ENCODE results near the gene LRP1B. TPM values are rescaled to one million over a fixed set of nuclear protein-coding genes. Genes with fewer than 3 reads are reported as not detected.

Gene LRP1B
- total and polyA plus RNA-seq, 2 donors (not counting 1 experiment from before 2014, with no cell fraction given) = not detected

GRCh38 chr2:140349695-140350094 is 1781.1 kb downstream of the LRP1B start:
- Histone ChIP-seq H3K27me3 (replicated peaks in 1 of 4; ENCODE audit: control extremely low read depth in 1 of 4, control insufficient read depth in 3 of 4, insufficient read depth in 4 of 4, low read length in 3 of 4) (no peaks in the 10 kb centered on the region), H3K36me3 (replicated peaks in 1 of 2; ENCODE audit: control extremely low read depth in 1 of 2, control insufficient read depth in 1 of 2, extremely low read depth in 1 of 2, insufficient read depth in 2 of 2, low read length in 1 of 2) (no peaks in the 10 kb centered on the region), H3K4me3 (ENCODE audit: control extremely low read depth in 1 of 5, extremely low read depth in 1 of 5, insufficient read depth in 1 of 5, low read depth in 2 of 5, low read length in 4 of 5) (no peak overlapping the region), H3K27ac (ENCODE audit: low read length in 2 of 2) (no peak overlapping the region), H3K9me3 (ENCODE audit: control extremely low read depth in 1 of 3, control insufficient read depth in 2 of 3, insufficient read depth in 1 of 3, low read length in 2 of 3) (no peaks in the 10 kb centered on the region), H3K4me1 (ENCODE audit: control insufficient read depth in 2 of 2, insufficient read depth in 2 of 2, low read length in 2 of 2) (no peaks in the 10 kb centered on the region), H4K20me1 (ENCODE audit: control insufficient read depth, insufficient read depth, low read length, poor library complexity, severe bottlenecking) (no peaks in the 10 kb centered on the region), H2AFZ (ENCODE audit: insufficient read depth, low read depth, low read length, poor library complexity, severe bottlenecking) (no peak overlapping the region), H3K4me2 (replicated peaks; ENCODE audit: low read depth, low read length, poor library complexity, severe bottlenecking) (no peak overlapping the region), H3K9ac (ENCODE audit: low read length) (no peak overlapping the region), H3K79me2 (ENCODE audit: control insufficient read depth, insufficient read depth, low read length) (no peaks in the 10 kb centered on the region)
- ChIA-PET CTCF (no interaction called here), POLR2A (no interaction called here)
- intact Hi-C loops (cut with micrococcal nuclease) = no loop called here
- no CpG with 5 or more reads among the region's 3 CpGs for WGBS (ENCODE audit: insufficient coverage)
- Mint-ChIP-seq H3K27me3 (no peaks in the 10 kb centered on the region), H3K27ac (no peak overlapping the region), H3K4me1 (no peaks in the 10 kb centered on the region), H3K9me3 (ENCODE audit: insufficient read depth) (no peaks in the 10 kb centered on the region), H3K4me3 (no peak overlapping the region)
- TF ChIP-seq CTCF (IDR thresholded peaks at IDR 0.05) = no peak
- no peak for TF ChIP-seq EZH2 (IDR thresholded peaks at IDR 0.05; ENCODE audit: borderline replicate concordance, insufficient read depth, low read depth, low read length, poor library complexity, severe bottlenecking)
- DNase-seq = no peak
- ATAC-seq (ENCODE audit: low read depth) = no peak

- ChIA-PET CTCF (no interaction called here), POLR2A (no interaction called here)
- no peaks in the 10 kb centered on the region for H3K27me3 Mint-ChIP-seq
- H3K4me3 Mint-ChIP-seq = no peak overlapping the region
- H3K27ac ChIP-seq (ENCODE audit: low read length in 2 of 2) = no peak overlapping the region
- no peak overlapping the region for H2AFZ ChIP-seq (ENCODE audit: insufficient read depth, low read depth, low read length, poor library complexity, severe bottlenecking)
- H3K79me2 ChIP-seq (ENCODE audit: control insufficient read depth, insufficient read depth, low read length) = no peaks in the 10 kb centered on the region
- H3K9me3 ChIP-seq (ENCODE audit: control extremely low read depth in 1 of 3, control insufficient read depth in 2 of 3, insufficient read depth in 1 of 3, low read length in 2 of 3) = no peaks in the 10 kb centered on the region
- H3K4me3 ChIP-seq (ENCODE audit: control extremely low read depth in 1 of 5, extremely low read depth in 1 of 5, insufficient read depth in 1 of 5, low read depth in 2 of 5, low read length in 4 of 5) = no peak overlapping the region
- no peaks in the 10 kb centered on the region for H3K4me1 ChIP-seq (ENCODE audit: control insufficient read depth in 2 of 2, insufficient read depth in 2 of 2, low read length in 2 of 2)
- no peak overlapping the region for H3K9ac ChIP-seq (ENCODE audit: low read length)
- no peak overlapping the region for H3K27ac Mint-ChIP-seq
- TF ChIP-seq EZH2 (IDR thresholded peaks at IDR 0.05; ENCODE audit: borderline replicate concordance, insufficient read depth, low read depth, low read length, poor library complexity, severe bottlenecking) = no peak
- no peak for TF ChIP-seq CTCF (IDR thresholded peaks at IDR 0.05)
- H3K9me3 Mint-ChIP-seq (ENCODE audit: insufficient read depth) = no peaks in the 10 kb centered on the region
- DNase-seq (no peak), ATAC-seq (ENCODE audit: low read depth) (no peak)
- 86% methylated on average over 4 of the region's 4 CpGs for WGBS (ENCODE audit: insufficient coverage)
- no peaks in the 10 kb centered on the region for H3K4me1 Mint-ChIP-seq
- no peaks in the 10 kb centered on the region for H4K20me1 ChIP-seq (ENCODE audit: control insufficient read depth, insufficient read depth, low read length, poor library complexity, severe bottlenecking)
- intact Hi-C loops (cut with micrococcal nuclease) = no loop called here
- no peaks in the 10 kb centered on the region for H3K27me3 ChIP-seq (replicated peaks in 1 of 4; ENCODE audit: control extremely low read depth in 1 of 4, control insufficient read depth in 3 of 4, insufficient read depth in 4 of 4, low read length in 3 of 4)
- H3K36me3 ChIP-seq (replicated peaks in 1 of 2; ENCODE audit: control extremely low read depth in 1 of 2, control insufficient read depth in 1 of 2, extremely low read depth in 1 of 2, insufficient read depth in 2 of 2, low read length in 1 of 2) = no peaks in the 10 kb centered on the region
- no peak overlapping the region for H3K4me2 ChIP-seq (replicated peaks; ENCODE audit: low read depth, low read length, poor library complexity, severe bottlenecking)
Measured at GRCh38 chr2:140348826-140349225, 1782.0 kb downstream of the LRP1B start.
